Measurements from ENCODE around the gene SNTA1. TPM values are rescaled to one million over a fixed set of nuclear protein-coding genes. Genes with fewer than 3 reads are reported as not detected.
A peak's percentile ranks its signal among the peaks of the same experiment; 100 is the strongest.

SNTA1 gene
- total and polyA plus RNA-seq, 2 of the 13 experiments (the other 11 are each of a cell fraction or from before 2014, with no cell fraction given) = 16.4 to 18.3 TPM

GRCh38 chr20:33470457-33470856, 26.9 kb upstream of the SNTA1 start (continued):
- TF ChIP-seq TRIM22 (IDR thresholded peaks at IDR 0.05) (no peak), KDM1A (CRISPR knock-in tag; IDR thresholded peaks at IDR 0.05) (0 out of 2 replicates have a peak, but pooled peaks have one; percentile 35)

GRCh38 chr20:33466303-33466646, 22.7 kb upstream of the SNTA1 start:
- peaks cover 0 to 4% of the 10 kb centered on the region in 2 experiments; a peak in 1 of 5 replicates for H3K27me3 ChIP-seq (ENCODE audit: control insufficient read depth in 1 of 2, insufficient read depth in 2 of 2, low read length in 2 of 2)
- no peak for FAIRE-seq
- no peak for TF ChIP-seq ZNF430 (CRISPR knock-in tag; IDR thresholded peaks at IDR 0.05)
- no peak for TF ChIP-seq HDAC1 (CRISPR knock-in tag; IDR thresholded peaks at IDR 0.05)
- TF ChIP-seq ELF3 (CRISPR knock-in tag; IDR thresholded peaks at IDR 0.05) = no peak
- no peak for TF ChIP-seq ZNF598 (CRISPR knock-in tag; IDR thresholded peaks at IDR 0.05; ENCODE audit: borderline replicate concordance)
- TF ChIP-seq MIER3 (CRISPR knock-in tag; IDR thresholded peaks at IDR 0.05; ENCODE audit: borderline replicate concordance) = no peak
- TF ChIP-seq RFX1 (IDR thresholded peaks at IDR 0.05) = no peak
- TF ChIP-seq CERS6 (CRISPR knock-in tag; IDR thresholded peaks at IDR 0.05) = no peak
- no peak for TF ChIP-seq ZSCAN9 (CRISPR knock-in tag; IDR thresholded peaks at IDR 0.05; ENCODE audit: borderline replicate concordance)
- TF ChIP-seq PRDM10 (CRISPR knock-in tag; IDR thresholded peaks at IDR 0.05; ENCODE audit: low read depth) = no peak
- TF ChIP-seq CREBL2 (CRISPR knock-in tag; IDR thresholded peaks at IDR 0.05; ENCODE audit: borderline replicate concordance) = no peak
- TF ChIP-seq ARID3A (IDR thresholded peaks at IDR 0.05; ENCODE audit: low read depth, low read length) = no peak
- no peak for TF ChIP-seq PREB (CRISPR knock-in tag; IDR thresholded peaks at IDR 0.05)
- no peak for TF ChIP-seq SYNCRIP (IDR thresholded peaks at IDR 0.05; ENCODE audit: insufficient read depth, low read depth, low read length)
- TF ChIP-seq ZNF124 (CRISPR knock-in tag; IDR thresholded peaks at IDR 0.05) = no peak

More at GRCh38 chr20:33466303-33466646, 22.7 kb upstream of the SNTA1 start:
- in situ Hi-C loops (cut with HindIII; ENCODE audit: extremely low pct_ligation_motif_present, low pct_unique_long_range_greater_than_20kb) = no loop called here
- no peak overlapping the region for H3K4me2 ChIP-seq (ENCODE audit: low read depth, low read length)
- no TSS peak for BruUV-seq (replicated peaks)
- no peak for DNase-seq (ENCODE audit: low spot score)
- H2AFZ ChIP-seq (ENCODE audit: low read length) = no peak overlapping the region
- no peak for ATAC-seq
- ChIA-PET CTCF (ENCODE audit: low intra/inter-chr PET ratio, low total read pairs) (no interaction called here), POLR2A (interaction anchor here (1.2 kb wide), 1 partner anchor 24 kb away, joined by 3 read pairs; the partner anchor contains the start of gene CBFA2T2)
- H3K79me2 ChIP-seq (ENCODE audit: insufficient read depth, low read length) = no peaks in the 10 kb centered on the region
- no peak overlapping the region for H3K9ac ChIP-seq (ENCODE audit: insufficient read depth, low read depth, low read length)
- H3K4me1 ChIP-seq (ENCODE audit: insufficient read depth, low read length) = peaks cover 45% of the 10 kb centered on the region
- H4K20me1 ChIP-seq (ENCODE audit: insufficient read depth, low read length) = no peaks in the 10 kb centered on the region
- intact Hi-C loops (cut with micrococcal nuclease; ENCODE audit: unreplicated experiment) = no loop called here
- H3K27ac ChIP-seq (ENCODE audit: extremely low read length, insufficient read depth, low read length) = no peak overlapping the region
- no peaks in the 10 kb centered on the region for H3K36me3 ChIP-seq (replicated peaks in 1 of 2; ENCODE audit: control insufficient read depth in 1 of 2, insufficient read depth in 2 of 2, low read length in 2 of 2)
- H3K4me3 ChIP-seq (replicated peaks in 1 of 3; ENCODE audit: insufficient read depth in 1 of 3, low read depth in 2 of 3, low read length in 3 of 3) = no peak overlapping the region
- WGBS (ENCODE audit: low lambda C conversion rate) = 25% methylated on average over 3 of the region's 3 CpGs
- no peaks in the 10 kb centered on the region for H3K9me3 ChIP-seq (ENCODE audit: low read length)
